Measurements from ENCODE around the gene OR8D2.
A peak's percentile ranks its signal among the peaks of the same experiment; 100 is the strongest.
"Not testable (repeated sequence)": the region's sequence is repeated elsewhere in the genome, so short reads cannot be mapped to it uniquely, and the experiment has no call there.

Gene OR8D2

DNA sequence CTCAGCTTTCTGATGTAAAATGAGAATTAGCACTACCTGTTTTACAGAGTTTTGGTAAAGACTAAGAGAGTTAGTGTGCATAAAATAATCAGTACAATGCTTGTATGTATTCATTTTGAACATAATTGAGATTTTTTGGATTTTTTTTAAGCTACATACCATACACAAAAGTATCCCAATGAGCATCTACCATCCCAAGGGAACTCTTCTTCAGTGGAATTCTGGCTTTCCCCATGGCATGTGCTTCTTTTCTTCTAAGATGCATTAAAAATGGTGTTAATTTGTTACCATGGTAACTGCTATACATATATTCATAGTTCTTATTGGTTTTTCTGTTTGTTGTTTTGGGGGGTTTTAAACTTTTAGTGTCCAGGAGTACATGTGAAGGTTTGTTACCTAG lies 24.0 kb downstream of the OR8D2 start:
- H3K4me1 ChIP-seq (ENCODE audit: control insufficient read depth in 2 of 2, insufficient read depth in 2 of 2, low read length in 2 of 2): no peaks in the 10 kb centered on the region
- no peaks in the 10 kb centered on the region for H3K9me3 ChIP-seq (ENCODE audit: control insufficient read depth in 2 of 2, low read length in 2 of 2)
- H3K27ac ChIP-seq (ENCODE audit: low read depth in 2 of 2, low read length in 2 of 2): no peak overlapping the region
- H3K36me3 ChIP-seq (ENCODE audit: control insufficient read depth in 2 of 2, insufficient read depth in 2 of 2, low read length in 2 of 2): no peaks in the 10 kb centered on the region
- no peaks in the 10 kb centered on the region for H3K27me3 ChIP-seq (ENCODE audit: control insufficient read depth in 2 of 2, insufficient read depth in 2 of 2, low read length in 2 of 2)
- no peak overlapping the region for H3K9ac ChIP-seq (ENCODE audit: low read depth in 1 of 2, low read length in 2 of 2)
- H3K4me3 ChIP-seq (ENCODE audit: low read length in 2 of 2): no peak overlapping the region

DNA sequence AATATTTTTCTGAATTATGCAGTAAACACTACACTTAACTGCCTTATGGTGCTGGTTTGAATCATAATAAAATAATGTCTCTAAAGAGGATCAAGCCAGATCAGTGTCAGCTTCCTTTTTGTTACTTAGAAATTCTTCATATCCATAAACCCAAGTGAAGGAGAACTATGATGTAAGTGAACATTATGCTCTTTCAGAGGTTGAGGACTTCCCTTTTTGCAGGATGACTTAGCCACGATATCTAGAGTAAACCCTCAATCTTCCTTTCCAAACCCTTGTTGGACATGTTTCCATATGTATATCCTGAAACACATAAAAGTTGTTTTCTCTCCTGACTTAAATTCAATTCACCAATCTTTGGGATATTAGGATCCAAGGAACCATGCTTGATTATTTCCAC lies 25.3 kb downstream of the OR8D2 start:
- H3K4me1 ChIP-seq (ENCODE audit: control insufficient read depth in 2 of 2, insufficient read depth in 2 of 2, low read length in 2 of 2): no peaks in the 10 kb centered on the region
- H3K9ac ChIP-seq (ENCODE audit: low read depth in 1 of 2, low read length in 2 of 2): no peak overlapping the region
- no peaks in the 10 kb centered on the region for H3K27me3 ChIP-seq (ENCODE audit: control insufficient read depth in 2 of 2, insufficient read depth in 2 of 2, low read length in 2 of 2)
- H3K27ac ChIP-seq (ENCODE audit: low read depth in 2 of 2, low read length in 2 of 2): no peak overlapping the region
- no peaks in the 10 kb centered on the region for H3K9me3 ChIP-seq (ENCODE audit: control insufficient read depth in 2 of 2, low read length in 2 of 2)
- H3K4me3 ChIP-seq (ENCODE audit: low read length in 2 of 2): no peak overlapping the region
- no peaks in the 10 kb centered on the region for H3K36me3 ChIP-seq (ENCODE audit: control insufficient read depth in 2 of 2, insufficient read depth in 2 of 2, low read length in 2 of 2)

DNA sequence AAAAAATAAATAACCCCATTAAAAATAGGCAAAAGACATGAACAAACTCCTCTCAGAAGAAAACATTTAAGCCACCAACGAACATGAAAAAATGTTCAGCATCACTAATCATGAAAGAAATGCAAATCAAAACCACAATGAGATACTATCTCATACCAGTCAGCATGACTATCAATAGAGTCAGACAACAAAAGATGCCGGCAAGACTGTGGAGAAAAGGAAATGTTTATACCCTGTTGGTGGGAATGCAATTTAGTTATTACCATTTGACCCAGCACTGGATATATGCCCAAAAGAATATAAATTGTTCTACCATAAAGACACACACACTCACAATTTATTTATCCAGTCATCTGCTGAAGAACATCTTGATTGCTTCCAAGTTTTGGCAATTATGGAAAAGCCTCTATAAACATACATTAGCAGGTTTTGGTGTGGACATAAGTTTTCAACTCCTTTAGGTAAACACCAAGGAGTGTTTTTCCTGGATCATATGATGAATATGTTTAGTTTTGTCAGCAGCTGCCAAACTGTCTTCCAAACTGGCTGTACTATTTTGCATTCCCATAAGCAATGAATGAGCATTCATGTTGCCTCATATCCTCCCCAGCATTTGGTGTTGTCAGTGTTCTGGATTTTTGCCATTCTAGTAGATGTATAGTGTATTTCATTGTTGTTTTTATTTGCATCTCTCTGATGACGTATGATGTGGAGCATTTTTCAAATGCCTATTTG lies 34.2 kb downstream of the OR8D2 start:
- Histone ChIP-seq H3K9ac (ENCODE audit: low read depth in 1 of 2, low read length in 2 of 2) (no peak overlapping the region), H3K27ac (ENCODE audit: low read depth in 2 of 2, low read length in 2 of 2) (no peak overlapping the region), H3K9me3 (ENCODE audit: control insufficient read depth in 2 of 2, low read length in 2 of 2) (no peaks in the 10 kb centered on the region), H3K4me3 (ENCODE audit: low read length in 2 of 2) (no peak overlapping the region), H3K36me3 (ENCODE audit: control insufficient read depth in 2 of 2, insufficient read depth in 2 of 2, low read length in 2 of 2) (no peaks in the 10 kb centered on the region), H3K4me1 (ENCODE audit: control insufficient read depth in 2 of 2, insufficient read depth in 2 of 2, low read length in 2 of 2) (no peaks in the 10 kb centered on the region), H3K27me3 (ENCODE audit: control insufficient read depth in 2 of 2, insufficient read depth in 2 of 2, low read length in 2 of 2) (no peaks in the 10 kb centered on the region)

DNA sequence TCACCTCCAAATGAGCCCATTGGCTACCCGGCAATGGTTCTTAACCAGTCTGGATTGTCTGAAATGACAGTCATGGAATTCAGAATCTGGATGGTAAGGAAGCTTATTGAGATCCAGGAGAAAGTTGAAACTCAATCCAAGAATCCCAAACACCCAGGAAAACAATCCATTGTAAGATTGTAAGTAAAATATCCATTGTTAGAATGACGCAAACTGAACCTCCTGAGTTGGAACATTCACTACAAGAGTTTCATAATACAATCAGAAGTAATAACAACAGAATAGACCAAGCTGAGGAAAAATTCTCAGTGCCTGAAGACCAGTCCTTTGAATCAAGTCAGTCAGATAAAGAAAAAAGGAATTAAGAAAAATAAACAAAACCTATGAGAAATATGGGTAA lies 41.7 kb downstream of the OR8D2 start:
- no peak overlapping the region for H3K9ac ChIP-seq (ENCODE audit: low read depth in 1 of 2, low read length in 2 of 2)
- H3K4me1 ChIP-seq (ENCODE audit: control insufficient read depth in 2 of 2, insufficient read depth in 2 of 2, low read length in 2 of 2): no peaks in the 10 kb centered on the region
- H3K4me3 ChIP-seq (ENCODE audit: low read length in 2 of 2): no peak overlapping the region
- H3K9me3 ChIP-seq (ENCODE audit: control insufficient read depth in 2 of 2, low read length in 2 of 2): no peaks in the 10 kb centered on the region
- no peaks in the 10 kb centered on the region for H3K27me3 ChIP-seq (ENCODE audit: control insufficient read depth in 2 of 2, insufficient read depth in 2 of 2, low read length in 2 of 2)
- H3K36me3 ChIP-seq (ENCODE audit: control insufficient read depth in 2 of 2, insufficient read depth in 2 of 2, low read length in 2 of 2): no peaks in the 10 kb centered on the region
- no peak overlapping the region for H3K27ac ChIP-seq (ENCODE audit: low read depth in 2 of 2, low read length in 2 of 2)

DNA sequence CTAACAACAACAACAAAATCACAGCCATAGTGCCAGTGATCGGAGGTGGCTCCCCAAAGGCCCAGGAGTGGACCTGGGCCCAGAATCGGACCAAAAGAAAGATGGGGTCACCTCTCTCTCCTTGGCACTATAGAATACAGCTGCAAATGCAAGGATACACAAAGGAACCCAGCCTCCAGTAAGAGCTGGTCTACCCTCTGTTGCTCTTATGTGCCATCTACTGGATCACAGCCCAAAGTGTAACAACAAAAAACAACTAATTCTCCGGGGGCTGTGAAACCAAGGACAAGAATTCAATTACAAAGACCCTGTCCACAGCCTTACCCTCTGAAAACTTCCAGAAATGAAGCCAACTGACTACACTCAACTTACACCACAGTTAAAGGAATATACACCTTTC lies 42.2 kb downstream of the OR8D2 start:
- Histone ChIP-seq H3K9me3 (ENCODE audit: control insufficient read depth in 2 of 2, low read length in 2 of 2) (no peaks in the 10 kb centered on the region), H3K9ac (ENCODE audit: low read depth in 1 of 2, low read length in 2 of 2) (no peak overlapping the region)

DNA sequence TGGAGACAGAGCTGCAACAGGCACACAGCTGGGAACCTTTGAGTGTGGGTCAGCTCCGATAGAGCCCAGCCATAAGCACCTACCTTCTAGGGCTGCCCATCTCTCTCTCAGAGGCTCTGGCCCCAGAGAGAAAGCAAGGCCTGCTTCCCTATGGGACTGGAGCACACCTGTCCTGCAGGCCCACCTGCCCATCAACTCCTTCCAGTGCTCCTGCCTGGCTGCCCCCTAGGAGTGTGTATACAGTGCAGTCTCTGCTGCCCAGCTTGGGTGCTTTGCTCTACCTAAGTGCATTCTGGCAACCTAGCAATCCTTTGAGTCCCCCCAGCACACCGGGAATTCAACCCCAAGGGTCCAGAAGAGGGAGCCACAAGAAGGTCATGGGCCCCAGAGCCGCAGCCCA lies 42.8 kb downstream of the OR8D2 start:
- H3K27ac ChIP-seq (ENCODE audit: low read depth in 2 of 2, low read length in 2 of 2): peak overlapping the region; percentile 27 to 35
- H3K27me3 ChIP-seq (ENCODE audit: control insufficient read depth in 2 of 2, insufficient read depth in 2 of 2, low read length in 2 of 2): no peaks in the 10 kb centered on the region
- H3K9ac ChIP-seq (ENCODE audit: low read depth in 1 of 2, low read length in 2 of 2): no peak overlapping the region
- no peaks in the 10 kb centered on the region for H3K9me3 ChIP-seq (ENCODE audit: control insufficient read depth in 2 of 2, low read length in 2 of 2)
- H3K4me3 ChIP-seq (ENCODE audit: low read length in 2 of 2): no peak overlapping the region
- H3K36me3 ChIP-seq (ENCODE audit: control insufficient read depth in 2 of 2, insufficient read depth in 2 of 2, low read length in 2 of 2): no peaks in the 10 kb centered on the region
- no peaks in the 10 kb centered on the region for H3K4me1 ChIP-seq (ENCODE audit: control insufficient read depth in 2 of 2, insufficient read depth in 2 of 2, low read length in 2 of 2)

More for the DNA sequence above, 42.2 kb downstream of the OR8D2 start:
- Histone ChIP-seq H3K36me3 (ENCODE audit: control insufficient read depth in 2 of 2, insufficient read depth in 2 of 2, low read length in 2 of 2) (no peaks in the 10 kb centered on the region), H3K27me3 (ENCODE audit: control insufficient read depth in 2 of 2, insufficient read depth in 2 of 2, low read length in 2 of 2) (no peaks in the 10 kb centered on the region), H3K27ac (ENCODE audit: low read depth in 2 of 2, low read length in 2 of 2) (no peak overlapping the region), H3K4me3 (ENCODE audit: low read length in 2 of 2) (no peak overlapping the region), H3K4me1 (ENCODE audit: control insufficient read depth in 2 of 2, insufficient read depth in 2 of 2, low read length in 2 of 2) (no peaks in the 10 kb centered on the region)

DNA sequence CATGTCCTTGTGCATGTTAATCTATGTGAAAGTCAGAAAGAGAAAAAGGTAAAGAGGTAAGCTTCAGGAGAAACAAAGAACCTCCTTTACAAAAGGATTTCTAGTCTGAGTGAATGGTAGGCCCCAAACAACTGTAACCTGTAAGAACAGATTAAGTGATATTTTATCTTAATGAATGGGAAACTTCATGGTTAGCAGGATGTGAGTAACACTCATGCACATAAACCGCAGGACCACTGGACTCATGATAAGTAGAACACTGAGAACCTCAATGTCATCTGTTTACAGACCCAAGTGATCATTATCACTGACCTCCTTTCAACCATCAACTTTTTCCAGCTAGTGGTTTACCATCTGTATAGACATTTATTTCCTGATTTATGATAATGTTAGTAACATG lies 43.9 kb downstream of the OR8D2 start:
- H3K36me3 ChIP-seq (ENCODE audit: control insufficient read depth in 2 of 2, insufficient read depth in 2 of 2, low read length in 2 of 2): no peaks in the 10 kb centered on the region
- no peaks in the 10 kb centered on the region for H3K9me3 ChIP-seq (ENCODE audit: control insufficient read depth in 2 of 2, low read length in 2 of 2)
- no peak overlapping the region for H3K9ac ChIP-seq (ENCODE audit: low read depth in 1 of 2, low read length in 2 of 2)
- no peaks in the 10 kb centered on the region for H3K27me3 ChIP-seq (ENCODE audit: control insufficient read depth in 2 of 2, insufficient read depth in 2 of 2, low read length in 2 of 2)
- no peaks in the 10 kb centered on the region for H3K4me1 ChIP-seq (ENCODE audit: control insufficient read depth in 2 of 2, insufficient read depth in 2 of 2, low read length in 2 of 2)
- H3K4me3 ChIP-seq (ENCODE audit: low read length in 2 of 2): no peak overlapping the region
- H3K27ac ChIP-seq (ENCODE audit: low read depth in 2 of 2, low read length in 2 of 2): no peak overlapping the region

DNA sequence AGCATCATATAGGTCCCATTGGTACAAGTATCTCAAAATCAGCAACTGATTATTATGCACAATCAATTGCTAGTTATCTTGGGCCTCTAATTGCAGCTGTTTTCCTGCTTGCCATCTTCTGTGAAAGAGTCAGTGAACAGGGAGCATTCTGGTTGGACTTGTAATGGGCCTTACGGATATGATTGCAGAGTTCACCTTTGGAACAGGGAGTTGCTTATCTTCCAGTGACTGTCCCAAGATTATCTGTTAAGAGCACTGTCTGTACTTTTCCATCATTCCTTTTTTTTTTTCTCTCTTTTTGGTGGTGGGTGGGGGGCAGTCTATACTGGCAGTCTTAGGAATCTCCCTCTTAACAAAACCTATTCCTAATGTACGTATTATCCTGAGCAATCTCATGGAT lies 46.0 kb downstream of the OR8D2 start:
- Histone ChIP-seq H3K27ac (ENCODE audit: low read depth in 2 of 2, low read length in 2 of 2) (no peak overlapping the region), H3K27me3 (ENCODE audit: control insufficient read depth in 2 of 2, insufficient read depth in 2 of 2, low read length in 2 of 2) (no peaks in the 10 kb centered on the region), H3K9me3 (ENCODE audit: control insufficient read depth in 2 of 2, low read length in 2 of 2) (no peaks in the 10 kb centered on the region), H3K36me3 (ENCODE audit: control insufficient read depth in 2 of 2, insufficient read depth in 2 of 2, low read length in 2 of 2) (no peaks in the 10 kb centered on the region), H3K4me1 (ENCODE audit: control insufficient read depth in 2 of 2, insufficient read depth in 2 of 2, low read length in 2 of 2) (peaks cover 2 to 3% of the 10 kb centered on the region in 2 donors), H3K9ac (ENCODE audit: low read depth in 1 of 2, low read length in 2 of 2) (no peak overlapping the region), H3K4me3 (ENCODE audit: low read length in 2 of 2) (no peak overlapping the region)

DNA sequence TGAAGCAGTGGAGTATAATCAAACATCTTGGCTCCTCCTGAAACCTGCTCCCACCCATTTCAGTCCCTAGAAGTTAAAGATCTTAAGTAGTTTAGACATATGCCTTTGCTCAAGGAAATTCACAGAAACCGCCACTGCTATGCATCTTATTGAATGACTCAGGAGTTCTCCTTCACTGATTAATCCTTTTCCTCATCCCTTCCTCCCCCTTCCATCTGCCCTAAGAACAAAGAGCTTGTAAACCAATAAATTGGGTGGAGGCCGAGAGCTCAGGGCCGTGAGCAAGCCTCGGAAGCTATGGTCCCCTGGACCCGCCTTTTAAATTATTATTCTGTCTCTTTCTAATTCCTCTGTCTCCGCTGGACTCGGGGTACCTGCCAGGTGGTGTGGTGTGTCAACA lies 49.1 kb downstream of the OR8D2 start:
- H3K4me1 ChIP-seq (ENCODE audit: control insufficient read depth in 2 of 2, insufficient read depth in 2 of 2, low read length in 2 of 2); H3K4me3 ChIP-seq (ENCODE audit: low read length in 2 of 2); H3K27me3 ChIP-seq (ENCODE audit: control insufficient read depth in 2 of 2, insufficient read depth in 2 of 2, low read length in 2 of 2); H3K36me3 ChIP-seq (ENCODE audit: control insufficient read depth in 2 of 2, insufficient read depth in 2 of 2, low read length in 2 of 2); H3K9me3 ChIP-seq (ENCODE audit: control insufficient read depth in 2 of 2, low read length in 2 of 2); H3K9ac ChIP-seq (ENCODE audit: low read depth in 1 of 2, low read length in 2 of 2): not testable (repeated sequence)
- peak overlapping the region in 1 of 2 donors; percentile 23 for H3K27ac ChIP-seq (ENCODE audit: low read depth in 2 of 2, low read length in 2 of 2)

All from mucosa of rectum (tissue), 2 donors.